T-helper 17 cell (primary cell): Measurements from ENCODE around the gene EFNB2. TPM values are rescaled to one million over a fixed set of nuclear protein-coding genes. Genes with fewer than 3 reads are reported as not detected.

Source experiments
- ATAC-seq: fragments of 150-1000 bp; cut with Tn5 transposase; 2 replicates; pipeline ENCODE4 v1.10.0; 2021; ENCODE audit warnings: mild to moderate bottlenecking, moderate library complexity
- DNase-seq, 3 donors: peaks; one replicate each; pipeline versions ENCODE4 v3.0.0 to v3.0.0-alpha.2; 2020 to 2021
- H3K9me3 ChIP-seq: one replicate; pipeline ENCODE4 v1.7.0; 2013; ENCODE audit warnings: low read length, mild to moderate bottlenecking; ENCODE audit not compliant: control insufficient read depth, poor library complexity, severe bottlenecking
- H3K27ac Mint-ChIP-seq: one replicate; pipeline ENCODE4 v1.8.0; 2022; ENCODE audit warnings: mild to moderate bottlenecking, moderate library complexity, mixed read lengths
- H3K27me3 Mint-ChIP-seq: one replicate; pipeline ENCODE4 v1.8.0; 2022; ENCODE audit warnings: mixed read lengths
- H3K36me3 Mint-ChIP-seq: one replicate; pipeline ENCODE4 v1.8.0; 2022; ENCODE audit warnings: low read depth, mixed read lengths
- H3K4me1 Mint-ChIP-seq: one replicate; pipeline ENCODE4 v1.8.0; 2022; ENCODE audit warnings: mild to moderate bottlenecking, mixed read lengths
- H3K4me3 Mint-ChIP-seq: one replicate; pipeline ENCODE4 v1.8.0; 2022; ENCODE audit warnings: mild to moderate bottlenecking, moderate library complexity, mixed read lengths
- total RNA-seq, 4 donors: library from RNA in 2 of 4; stranded (reverse) in 2 of 4; gene quantifications; one replicate each; pipeline ENCODE4 v1.2.3 and lab custom pipeline; 2022 to 2026

EFNB2 gene
- total RNA-seq, 2 donors from 2014 or later = 0.35 to 0.37 TPM

GRCh38 chr13:106449096-106449495 lies 86.4 kb downstream of the EFNB2 start:
- H3K9me3 ChIP-seq = no peaks in the 10 kb centered on the region
- Mint-ChIP-seq H3K4me1 (no peaks in the 10 kb centered on the region), H3K27me3 (peaks cover 46% of the 10 kb centered on the region), H3K36me3 (peaks cover 3% of the 10 kb centered on the region), H3K27ac (no peak overlapping the region), H3K4me3 (no peak overlapping the region)
- ATAC-seq (no peak), DNase-seq (no peak)

GRCh38 chr13:106445996-106446395 lies 89.5 kb downstream of the EFNB2 start:
- Mint-ChIP-seq H3K27ac (no peak overlapping the region), H3K27me3 (peaks cover 26% of the 10 kb centered on the region), H3K4me3 (no peak overlapping the region), H3K4me1 (no peaks in the 10 kb centered on the region), H3K36me3 (no peaks in the 10 kb centered on the region)
- ATAC-seq = no peak
- no peak for DNase-seq
- H3K9me3 ChIP-seq = no peaks in the 10 kb centered on the region

GRCh38 chr13:106443607-106444322 lies 91.7 kb downstream of the EFNB2 start:
- no peaks in the 10 kb centered on the region for H3K9me3 ChIP-seq
- H3K27me3 Mint-ChIP-seq = peaks cover 29% of the 10 kb centered on the region
- H3K27ac Mint-ChIP-seq = no peak overlapping the region
- H3K4me1 Mint-ChIP-seq = no peaks in the 10 kb centered on the region
- no peak for DNase-seq
- no peaks in the 10 kb centered on the region for H3K36me3 Mint-ChIP-seq
- no peak for ATAC-seq
- no peak overlapping the region for H3K4me3 Mint-ChIP-seq

GRCh38 chr13:106440866-106441265 lies 94.6 kb downstream of the EFNB2 start:
- H3K4me3 Mint-ChIP-seq = no peak overlapping the region
- peaks cover 13% of the 10 kb centered on the region for H3K27me3 Mint-ChIP-seq
- no peaks in the 10 kb centered on the region for H3K9me3 ChIP-seq
- H3K4me1 Mint-ChIP-seq = no peaks in the 10 kb centered on the region
- no peak overlapping the region for H3K27ac Mint-ChIP-seq
- DNase-seq (no peak), ATAC-seq (no peak)
- H3K36me3 Mint-ChIP-seq = no peaks in the 10 kb centered on the region

Other genes with a start within 250 kb of the EFNB2 start
- 100 to 1,000 TPM; 156 to 163 TPM for gene ARGLU1, start 32.5 kb upstream of the EFNB2 start, total RNA-seq